GM12878 (cell line): ENCODE measurements around the gene ACSS1. TPM values are rescaled to one million over a fixed set of nuclear protein-coding genes. Genes with fewer than 3 reads are reported as not detected.

ENCODE experiments used
- ATAC-seq: fragments of 200-7000 bp; cut with Tn5 transposase; 3 replicates; pipeline ENCODE4 v1.9.1; 2020; ENCODE audit warnings: mild to moderate bottlenecking, moderate library complexity
- BruUV-seq: library from RNA; stranded (reverse); fragments of 400-500 nt; replicated peaks from 2 replicates; lab custom pipeline; 2021; lab: Mats Ljungman, UMichigan
- CTCF ChIA-PET: fragments of 300-600 bp; sonication (Branson Sonifier 250); formaldehyde crosslinking; extraction: SDS; loops from one replicate; lab custom pipeline; 2021; ENCODE audit warnings: inconsistent platforms; lab: Yijun Ruan, JAX
- POLR2A ChIA-PET: fragments of 350-600 bp; formaldehyde crosslinking; extraction: SDS; loops from one replicate; lab custom pipeline; 2021; ENCODE audit warnings: inconsistent platforms; lab: Charles Lee
- RAD21 ChIA-PET: fragments of 300-600 bp; sonication (Branson Sonifier 250); formaldehyde crosslinking; loops from one replicate; lab custom pipeline; 2023; ENCODE audit warnings: antibody characterized with exemption; ENCODE audit not compliant: unreplicated experiment; lab: Charles Lee
- SMC1A ChIA-PET: fragments of 300-600 bp; sonication (Branson Sonifier 250); formaldehyde crosslinking; loops from one replicate; lab custom pipeline; 2023; ENCODE audit not compliant: unreplicated experiment, uncharacterized antibody; lab: Charles Lee
- DNase-seq: peaks from one replicate; pipeline ENCODE4 v3.0.0-alpha.2; 2011; ENCODE audit warnings: low read depth, low spot score
- FAIRE-seq: peaks from 3 replicates; lab custom pipeline; 2011; peaks lifted over from hg19 to GRCh38; lab: Jason Lieb, UNC
- H2AFZ ChIP-seq: 2 replicates; pipeline ENCODE4 v1.6.0; 2011; ENCODE audit warnings: low read depth, low read length, control low read depth; ENCODE audit not compliant: control insufficient read depth
- H3K27ac ChIP-seq: 2 replicates; pipeline ENCODE4 v1.5.1; 2011; ENCODE audit warnings: control low read depth; ENCODE audit not compliant: control insufficient read depth, insufficient read depth
- H3K27me3 ChIP-seq, 2 experiments: replicated peaks in 1 of 2; 2 replicates each; pipeline versions ENCODE4 v1.6.0 to v1.6.1; 2011; ENCODE audit warnings: low read length in 1 of 2; ENCODE audit not compliant: control insufficient read depth in 2 of 2, insufficient read depth in 2 of 2
- H3K36me3 ChIP-seq, 2 experiments: 2 replicates each; pipeline ENCODE4 v1.5.1; 2011; ENCODE audit warnings: low read length in 1 of 2; ENCODE audit not compliant: control insufficient read depth in 2 of 2, insufficient read depth in 2 of 2
- H3K4me1 ChIP-seq: 2 replicates; pipeline ENCODE4 v1.6.1; 2011; ENCODE audit warnings: mild to moderate bottlenecking, low read length, moderate library complexity, mixed read lengths; ENCODE audit not compliant: control insufficient read depth, insufficient read depth
- H3K4me2 ChIP-seq: 2 replicates; pipeline ENCODE4 v1.6.0; 2011; ENCODE audit warnings: control low read depth; ENCODE audit not compliant: control insufficient read depth, insufficient read depth
- H3K4me3 ChIP-seq: fragments of 200-600 bp; sonication (generic); 2 replicates; pipeline ENCODE4 v1.5.1; 2016
- H3K79me2 ChIP-seq: 2 replicates; pipeline ENCODE4 v1.6.0; 2011; ENCODE audit warnings: low read length; ENCODE audit not compliant: control insufficient read depth, insufficient read depth
- H3K9ac ChIP-seq: 2 replicates; pipeline ENCODE4 v1.8.0; 2011; ENCODE audit warnings: low read length, control low read depth, mixed read lengths; ENCODE audit not compliant: control insufficient read depth, insufficient read depth
- H3K9me3 ChIP-seq: replicated peaks from 3 replicates; pipeline ENCODE4 v1.5.1; 2011; ENCODE audit warnings: mild to moderate bottlenecking, low read length; ENCODE audit not compliant: control insufficient read depth, insufficient read depth
- H4K20me1 ChIP-seq: 2 replicates; pipeline ENCODE4 v1.6.0; 2011; ENCODE audit not compliant: control insufficient read depth, insufficient read depth
- ATF7 ChIP-seq: fragments of 450-650 bp; IDR thresholded peaks from 2 replicates; pipeline ENCODE4 v1.6.1; 2016; ENCODE audit warnings: low read depth, mild to moderate bottlenecking
- HCFC1 ChIP-seq: fragments of 150-350 bp; IDR thresholded peaks from 2 replicates; pipeline ENCODE4 v1.6.1; 2014; ENCODE audit warnings: low read length
- IKZF1 ChIP-seq: fragments of 450-650 bp; conservative IDR thresholded peaks from 2 replicates; pipeline ENCODE4 v1.6.1; 2017; ENCODE audit warnings: antibody characterized with exemption, mild to moderate bottlenecking
- POLR2AphosphoS2 ChIP-seq: IDR thresholded peaks from 2 replicates; pipeline ENCODE4 v1.6.1; 2011; ENCODE audit warnings: low read depth, mild to moderate bottlenecking, low read length, improper control_type of control experiment, moderate library complexity
- RUNX3 ChIP-seq: IDR thresholded peaks from 2 replicates; pipeline ENCODE4 v1.6.1; 2012; ENCODE audit warnings: low read length, inconsistent platforms
- YY1 ChIP-seq: IDR thresholded peaks from 2 replicates; pipeline ENCODE4 v1.6.1; 2011; ENCODE audit warnings: low read depth, mild to moderate bottlenecking, low read length
- ZSCAN29 ChIP-seq: fragments of 450-650 bp; IDR thresholded peaks from 2 replicates; pipeline ENCODE4 v1.6.1; 2017; ENCODE audit warnings: mild to moderate bottlenecking, moderate library complexity
- WGBS: methylation state at CpG from one replicate; pipeline ENCODE4 v1.1.6; 2016; ENCODE audit warnings: low lambda C conversion rate; ENCODE audit not compliant: insufficient replicate concordance, insufficient coverage; ENCODE audit errors: missing lambda C conversion rate; 5-methylcytosine and 5-hydroxymethylcytosine counted together
- in situ Hi-C: fragments of 300-500 bp; cut with MboI; formaldehyde crosslinking; loops from 9 replicates; pipeline ENCODE4 v1.14.3; 2018; ENCODE audit warnings: mixed read lengths
- intact Hi-C: fragments of 100-400 bp; cut with micrococcal nuclease; formaldehyde crosslinking; loops from one replicate; pipeline ENCODE4 v1.14.2; 2022; ENCODE audit not compliant: unreplicated experiment
- polyA plus RNA-seq, 11 experiments: library from polyadenylated mRNA; depleted of rRNA in 4 of 11; unstranded in 6 of 11; stranded (reverse) in 5 of 11; fragments of >200 nt; fragmentation: Nextera tagmentation in 4 of 11; fragmentation: Illumina TruSeq in 1 of 11; extraction: Ambion mirVana in 4 of 11; extraction: Trizol in 1 of 11; gene quantifications; 1 replicate in 1 of 11; 2 replicates in 10 of 11; pipeline versions ENCODE4 v1.2.1 to v1.2.3, GENCODE V29; 2011 to 2016; ENCODE audit warnings: inconsistent platforms in 2 of 11, missing spikeins in 2 of 11, low read depth in 1 of 11
- total RNA-seq, 4 experiments: library from RNA; depleted of rRNA in 3 of 4; stranded (reverse); fragments of >200 nt in 3 of 4; fragmentation: Illumina TruSeq in 1 of 4; extraction: Trizol in 1 of 4; gene quantifications; 2 replicates each; pipeline versions ENCODE4 v1.2.1 to v1.2.3, GENCODE V29; 2013 to 2021
- TF ChIP-seq, protein P1 (sequence below): IDR thresholded peaks from 2 replicates; pipeline ENCODE4 v1.6.1; 2012; ENCODE audit warnings: low read depth, low read length, improper control_type of control experiment

ACSS1 gene
- total and polyA plus RNA-seq, 10 of the 15 experiments (the other 5 are each of a cell fraction or from before 2014, with no cell fraction given) = 1.3 to 44.9 (median 31.1) TPM

DNA sequence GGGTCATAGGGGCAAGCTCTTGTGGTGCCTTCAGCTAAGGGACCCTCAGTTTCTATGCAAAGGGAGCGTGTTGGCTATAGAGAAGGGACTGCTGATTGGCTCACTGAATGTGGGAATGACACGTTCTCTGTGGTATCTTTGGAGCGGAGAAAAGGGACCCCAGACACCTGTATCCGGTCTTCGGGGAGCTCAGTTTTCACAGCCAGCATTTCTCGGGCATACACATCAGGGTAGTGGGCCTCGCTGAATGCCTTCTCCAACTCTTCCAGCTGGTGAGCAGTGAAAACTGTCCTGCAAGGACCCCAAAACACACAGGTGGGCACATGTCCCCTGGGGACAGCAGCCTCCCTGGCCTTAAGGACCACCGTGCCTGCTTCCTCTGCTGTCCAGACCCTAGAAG is 20.7 kb upstream of the ACSS1 start (continued):
- no peak for TF ChIP-seq HCFC1

DNA sequence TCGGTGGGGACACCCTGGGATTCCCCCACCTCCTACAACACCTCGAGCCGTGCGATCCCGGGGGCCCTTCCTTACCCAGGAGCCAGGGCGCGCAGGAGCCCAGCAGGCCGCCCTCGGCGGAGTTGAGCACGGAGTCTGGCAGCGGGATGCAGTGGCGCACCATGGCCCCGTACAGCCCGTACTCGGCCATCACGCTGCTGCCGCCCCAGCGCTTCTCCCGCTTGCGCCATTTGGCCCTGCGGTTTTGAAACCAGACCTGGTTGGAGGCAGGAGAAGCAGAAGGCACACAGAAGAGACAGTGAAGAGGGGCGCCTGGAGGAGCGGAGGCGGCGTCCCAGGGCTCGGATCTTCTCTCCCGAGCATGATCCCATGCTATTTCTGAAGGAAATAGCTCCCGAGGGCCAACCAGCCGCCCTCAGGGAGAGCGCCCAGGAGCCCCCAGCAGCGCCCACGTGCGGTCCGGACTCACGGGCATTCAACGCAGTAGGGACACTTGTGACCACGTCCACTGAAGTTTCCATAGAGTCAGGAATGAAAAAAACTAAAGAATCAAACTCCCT is 19.8 kb upstream of the ACSS1 start:
- POLR2A ChIA-PET = no interaction called here
- intact Hi-C loops = no loop called here
- DNase-seq = no peak

More for the DNA sequence above, 19.8 kb upstream of the ACSS1 start:
- Histone ChIP-seq H3K36me3 (no peaks in the 10 kb centered on the region), H3K79me2 (no peaks in the 10 kb centered on the region), H3K9me3 (no peaks in the 10 kb centered on the region; the same call in 2 of the 3 replicates), H3K27me3 (peaks cover 3 to 18% of the 10 kb centered on the region in 2 experiments), H3K4me1 (no peaks in the 10 kb centered on the region), H3K9ac (no peak overlapping the region; the same call in 1 of the 2 replicates), H3K27ac (no peak overlapping the region), H3K4me3 (peak overlapping the region; percentile 28; the same call in 1 of the 2 replicates), H2AFZ (peak overlapping the region; percentile 58), H4K20me1 (no peaks in the 10 kb centered on the region), H3K4me2 (peak overlapping the region; percentile 86)
- in situ Hi-C loops = no loop called here
- ChIA-PET RAD21 (no interaction called here), SMC1A (interaction anchor here (0.6 to 1.8 kb wide), 5 partner anchors 13 to 322 kb away, joined by 3 to 6 read pairs (median 4); no protein-coding TSS in a partner anchor), CTCF (interaction anchor here (1.0 to 2.8 kb wide), 5 partner anchors 12 to 101 kb away, joined by 3 to 8 read pairs (median 3); no protein-coding TSS in a partner anchor)
- FAIRE-seq (no peak), ATAC-seq (peak; percentile 79)
- no TSS peak for BruUV-seq
- TF ChIP-seq ZSCAN29 (no peak), IKZF1 (peak; percentile 50), POLR2AphosphoS2 (no peak), YY1 (0 out of 2 replicates have a peak, but pooled peaks have one; percentile 3), ATF7 (no peak), RUNX3 (peak; percentile 17; the same call in 1 of the 2 replicates)
- TF ChIP-seq, protein P1, sequence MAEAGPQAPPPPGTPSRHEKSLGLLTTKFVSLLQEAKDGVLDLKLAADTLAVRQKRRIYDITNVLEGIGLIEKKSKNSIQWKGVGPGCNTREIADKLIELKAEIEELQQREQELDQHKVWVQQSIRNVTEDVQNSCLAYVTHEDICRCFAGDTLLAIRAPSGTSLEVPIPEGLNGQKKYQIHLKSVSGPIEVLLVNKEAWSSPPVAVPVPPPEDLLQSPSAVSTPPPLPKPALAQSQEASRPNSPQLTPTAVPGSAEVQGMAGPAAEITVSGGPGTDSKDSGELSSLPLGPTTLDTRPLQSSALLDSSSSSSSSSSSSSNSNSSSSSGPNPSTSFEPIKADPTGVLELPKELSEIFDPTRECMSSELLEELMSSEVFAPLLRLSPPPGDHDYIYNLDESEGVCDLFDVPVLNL = no peak
- 23% methylated on average over 38 of the region's 38 CpGs for WGBS
